ENCODE results near the gene CIB4.

The CIB4 gene

GRCh38 chr2:26640331-26640745 lies 828 bp downstream of the CIB4 start:
- no peak for DNase-seq

GRCh38 chr2:26639685-26640243 lies 1.4 kb downstream of the CIB4 start:
- no peak for DNase-seq

DNA sequence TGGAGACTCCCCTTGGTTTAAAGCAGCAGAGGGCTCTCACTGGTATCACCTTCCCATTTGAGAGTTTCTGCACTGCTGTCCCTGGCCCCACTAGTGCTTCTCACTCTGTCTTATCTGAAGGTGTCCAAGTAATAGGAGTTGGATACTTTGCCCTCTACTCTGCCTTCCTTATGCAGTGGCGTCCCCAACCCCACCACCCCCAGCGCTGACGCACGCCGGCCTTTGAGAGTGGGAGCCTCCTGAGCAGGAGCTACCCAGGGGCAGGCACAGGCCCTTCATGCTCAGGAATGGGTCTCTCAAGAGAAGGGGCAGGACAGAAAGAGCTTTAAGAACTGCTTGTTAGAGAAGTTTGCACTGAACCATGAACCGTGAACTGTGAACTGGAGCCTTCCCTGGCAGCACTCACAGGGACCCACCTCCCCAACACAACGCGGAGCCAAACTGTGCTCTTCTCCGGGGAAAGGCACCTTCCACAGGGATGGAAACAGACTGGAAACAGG lies 3.3 kb downstream of the CIB4 start:
- no peak for DNase-seq

GRCh38 chr2:26636935-26637334 lies 4.2 kb downstream of the CIB4 start:
- no peak for DNase-seq

DNA sequence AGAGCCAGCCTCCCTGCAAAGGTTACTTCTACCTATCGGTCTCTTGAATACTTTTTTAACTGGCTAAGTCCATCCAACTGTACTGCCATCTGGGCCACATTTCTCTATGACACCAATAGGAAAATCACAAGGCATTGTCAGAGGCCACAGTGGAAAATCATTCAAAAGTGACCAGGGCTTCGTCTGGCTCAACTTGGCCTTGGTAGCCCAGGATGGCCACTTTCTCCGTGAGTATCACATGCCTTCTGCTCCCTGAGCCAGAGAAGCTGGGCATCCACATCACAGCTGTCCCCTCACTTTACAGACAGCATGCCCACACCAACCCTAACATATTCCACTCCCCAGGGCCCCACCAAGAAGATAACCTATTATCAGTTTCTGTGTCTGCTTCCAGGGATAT lies 5.8 kb downstream of the CIB4 start:
- no peak for DNase-seq

DNA sequence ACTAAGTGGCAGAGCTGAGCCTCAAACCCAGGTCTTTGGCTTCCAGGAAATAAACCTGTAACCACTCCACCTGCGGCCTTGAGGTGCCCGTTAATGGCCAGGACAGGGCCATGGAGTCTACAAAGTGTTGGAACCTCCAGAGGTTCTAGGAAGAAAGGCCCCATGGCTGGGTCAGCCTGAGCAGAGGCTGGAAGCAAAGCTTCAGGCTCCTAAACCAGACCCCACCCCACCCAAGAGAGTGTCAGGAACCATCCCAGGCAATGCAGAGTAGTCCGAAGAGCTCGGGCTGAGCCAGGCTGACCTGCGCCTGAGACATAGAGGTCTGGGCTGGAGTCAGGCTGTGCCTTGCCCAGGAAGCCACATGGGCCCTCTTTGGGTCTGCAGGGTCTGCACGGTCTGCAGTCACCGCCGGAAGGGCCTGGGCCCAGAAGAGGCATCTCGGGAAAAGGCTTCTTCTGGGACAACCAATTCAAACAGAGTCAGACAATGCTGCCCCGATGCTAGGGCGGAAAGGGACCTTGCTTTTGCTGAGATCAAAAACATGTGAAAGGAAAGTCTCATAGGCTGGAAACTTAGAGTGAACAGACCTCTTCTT lies 6.4 kb downstream of the CIB4 start:
- no peak for DNase-seq

DNA sequence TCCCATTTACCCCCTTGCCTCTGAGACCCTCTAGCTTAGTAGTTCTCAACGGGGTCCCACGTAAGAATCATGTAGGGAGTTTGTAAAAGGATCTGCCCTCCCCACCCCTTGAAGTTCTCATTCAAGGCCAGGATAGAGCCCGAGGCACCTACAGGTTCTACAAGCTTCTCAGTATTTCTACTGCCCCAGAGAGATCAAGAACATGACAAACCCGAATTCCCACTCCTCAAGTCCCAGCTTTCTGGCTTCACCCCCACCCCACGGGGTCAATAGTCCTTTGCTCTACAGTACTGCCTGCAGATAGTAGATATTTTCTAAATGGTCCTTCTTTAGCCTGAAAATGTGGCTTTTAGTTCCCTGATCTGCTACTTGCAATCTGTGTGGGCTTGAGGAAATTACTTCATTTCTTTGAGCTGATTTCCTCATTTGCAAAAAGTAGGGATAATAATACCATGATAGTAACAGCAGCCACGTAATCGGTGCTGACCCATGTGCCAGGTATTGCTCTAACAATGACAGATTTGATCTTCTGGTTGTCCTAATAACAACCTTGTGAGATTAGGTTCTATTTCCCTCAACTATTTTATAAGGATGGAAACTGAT lies 7.1 kb downstream of the CIB4 start:
- DNase-seq: no peak

DNA sequence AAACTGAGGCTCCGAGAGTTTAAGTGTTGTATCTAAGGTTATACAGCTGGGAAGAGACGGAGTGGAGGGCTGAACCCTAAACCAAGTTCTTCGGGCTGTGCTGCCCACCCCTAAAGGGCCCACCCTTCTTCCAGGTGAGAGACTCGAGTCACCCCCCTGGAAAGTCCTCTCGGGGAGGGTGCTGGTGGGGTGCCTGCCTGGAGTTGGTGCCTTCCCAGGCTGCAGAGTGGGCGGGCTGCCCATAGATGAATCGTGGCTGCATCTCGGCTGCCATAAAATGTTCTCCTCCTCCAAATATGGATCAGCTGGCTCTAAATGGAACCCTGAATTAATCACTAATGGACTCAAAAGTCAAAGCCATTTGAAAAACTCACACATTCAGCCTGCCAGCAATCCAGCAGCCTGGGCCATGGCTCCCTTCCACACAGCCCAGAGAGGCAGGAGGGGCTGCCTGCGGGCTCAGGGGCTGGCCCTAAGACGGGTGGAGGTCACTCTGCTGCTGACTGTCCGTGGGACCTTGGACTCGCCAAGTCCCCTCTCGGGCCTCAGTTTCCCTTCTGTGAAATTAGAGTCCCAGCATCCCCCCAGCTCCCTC lies 7.7 kb downstream of the CIB4 start:
- no peak for DNase-seq

DNA sequence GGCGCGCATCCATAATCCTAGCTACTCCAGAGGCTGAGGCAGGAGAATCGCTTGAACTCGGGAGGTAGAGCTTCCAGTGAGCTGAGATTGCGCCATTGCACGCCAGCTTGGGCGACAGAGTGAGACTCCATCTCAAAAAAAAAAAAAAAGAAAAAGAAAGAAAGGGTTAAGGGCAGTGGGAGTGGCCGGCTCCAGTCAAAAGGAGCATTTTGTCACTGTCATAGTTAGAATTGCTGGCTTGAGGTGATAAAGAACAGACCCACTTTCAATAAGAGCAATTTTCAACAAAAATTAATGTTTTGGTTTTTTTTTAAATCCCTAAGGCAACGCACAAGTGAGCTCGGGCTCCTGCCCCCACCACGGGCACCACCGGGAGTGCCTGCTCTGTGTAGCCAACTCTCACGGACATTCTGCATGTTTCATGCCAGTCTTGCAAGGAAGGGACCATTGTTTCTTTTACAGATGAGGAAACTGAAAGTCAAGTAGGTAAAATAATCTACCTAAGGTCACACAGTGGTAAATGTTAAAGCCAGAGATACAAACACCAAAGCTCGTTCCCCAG lies 8.5 kb downstream of the CIB4 start:
- DNase-seq: no peak

DNA sequence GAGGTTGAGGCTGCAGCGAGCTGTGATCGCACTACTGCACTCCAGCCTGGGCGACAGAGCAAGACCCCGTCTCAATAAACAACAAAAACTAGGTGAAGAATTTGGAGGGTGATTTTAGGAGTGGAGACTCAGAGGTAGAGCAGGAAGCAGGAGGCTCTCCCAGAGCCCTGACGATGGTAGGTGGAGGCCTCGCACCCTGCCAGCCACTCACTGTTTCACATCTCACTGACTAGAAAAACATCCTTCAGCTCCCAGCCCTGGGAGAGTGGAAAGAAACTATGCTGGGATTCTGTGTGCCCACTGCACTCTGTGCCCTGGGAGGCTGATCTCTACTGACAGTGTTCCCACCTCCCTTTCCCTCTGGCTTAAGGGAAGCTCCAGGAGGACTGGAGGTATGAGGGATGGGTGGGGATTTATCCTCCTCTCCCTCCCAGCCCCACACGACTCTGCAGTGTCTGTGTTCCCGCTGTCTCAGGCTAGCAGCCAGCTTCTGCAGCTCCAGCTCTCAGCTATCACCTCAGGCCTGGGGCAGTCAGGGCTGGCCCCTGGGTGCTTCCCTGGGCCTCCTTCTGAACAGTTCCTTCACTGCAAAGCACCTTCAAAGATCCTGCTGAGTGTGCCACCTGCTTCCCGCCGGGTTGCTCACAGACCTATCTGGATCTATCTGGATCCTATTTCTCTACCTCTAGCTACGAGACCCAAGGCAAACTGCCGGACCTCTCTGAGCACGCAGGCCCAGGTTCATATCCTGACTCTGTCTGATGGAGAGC lies 9.6 kb downstream of the CIB4 start:
- no peak for DNase-seq

DNA sequence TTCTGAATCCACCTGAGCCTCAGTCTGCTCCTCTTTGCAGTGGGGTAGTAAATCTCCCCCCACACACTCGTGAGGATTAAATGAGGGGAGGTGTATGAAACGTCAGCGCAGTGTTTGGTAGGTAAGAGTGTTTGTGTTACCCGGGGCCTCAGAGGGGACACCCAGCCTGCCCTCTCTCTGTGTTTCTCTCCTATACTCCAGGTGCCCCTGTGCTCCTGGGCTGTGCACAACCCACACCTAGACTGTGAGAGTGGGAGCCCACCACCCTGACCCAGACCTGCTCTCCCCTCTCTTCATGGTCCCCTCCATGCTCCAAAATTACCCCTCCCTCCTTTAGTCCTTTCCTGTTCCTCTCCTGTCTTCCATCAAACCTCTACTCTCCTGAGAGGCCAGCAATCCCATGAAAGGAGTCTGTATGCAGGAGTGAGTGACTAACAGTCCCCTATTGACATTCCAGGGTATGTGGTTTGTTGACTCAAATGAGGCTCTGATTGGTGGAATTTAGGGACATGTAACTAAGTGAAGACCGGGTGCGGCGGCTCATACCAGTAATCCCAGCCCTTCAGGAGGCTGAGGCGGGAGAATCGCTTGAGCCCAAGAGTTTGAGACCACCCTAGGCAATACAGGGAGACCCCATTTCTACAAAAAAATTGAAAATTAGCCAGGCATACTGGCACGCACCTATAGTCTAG lies 10.4 kb downstream of the CIB4 start:
- no peak for DNase-seq

DNA sequence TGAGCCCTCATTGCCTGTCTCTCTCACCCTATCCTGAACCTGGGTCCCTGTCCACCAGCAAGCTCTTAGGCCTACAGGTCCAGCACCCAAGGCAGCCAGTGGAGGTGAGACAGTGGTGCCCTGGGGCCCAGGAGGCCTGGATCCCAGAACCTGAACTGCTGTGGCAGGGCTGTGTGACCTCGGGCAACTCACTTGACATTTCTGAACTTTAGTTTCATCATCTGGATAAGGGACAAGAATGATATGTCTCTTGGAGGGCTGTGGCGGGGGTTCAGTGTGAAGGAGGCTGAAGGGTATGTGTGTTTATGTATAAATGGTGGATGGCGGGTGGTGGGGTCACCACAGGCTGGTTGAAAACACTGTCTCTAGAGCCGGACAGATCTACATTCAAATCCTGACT lies 10.9 kb downstream of the CIB4 start:
- no peak for DNase-seq

GRCh38 chr2:26629751-26630150 lies 11.4 kb downstream of the CIB4 start:
- no peak for DNase-seq

DNA sequence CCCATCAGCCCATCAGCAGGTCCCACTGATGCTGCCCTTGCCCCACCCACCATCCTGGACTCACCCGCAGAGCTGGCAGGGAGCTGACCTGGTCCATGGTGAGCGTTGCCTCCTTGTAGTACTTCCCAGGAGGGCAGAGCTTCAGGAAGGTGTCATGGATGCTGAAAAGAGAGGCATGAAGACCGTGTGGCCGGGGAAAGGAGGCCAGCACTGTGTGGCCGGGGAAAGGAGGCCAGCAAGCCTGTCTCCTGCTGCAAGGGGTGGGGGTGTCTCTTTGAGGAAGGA lies 11.9 kb downstream of the CIB4 start:
- no peak for DNase-seq

- DNase-seq: no peak
These were observed 12.4 kb downstream of the CIB4 start for GRCh38 chr2:26628561-26629345.

DNA sequence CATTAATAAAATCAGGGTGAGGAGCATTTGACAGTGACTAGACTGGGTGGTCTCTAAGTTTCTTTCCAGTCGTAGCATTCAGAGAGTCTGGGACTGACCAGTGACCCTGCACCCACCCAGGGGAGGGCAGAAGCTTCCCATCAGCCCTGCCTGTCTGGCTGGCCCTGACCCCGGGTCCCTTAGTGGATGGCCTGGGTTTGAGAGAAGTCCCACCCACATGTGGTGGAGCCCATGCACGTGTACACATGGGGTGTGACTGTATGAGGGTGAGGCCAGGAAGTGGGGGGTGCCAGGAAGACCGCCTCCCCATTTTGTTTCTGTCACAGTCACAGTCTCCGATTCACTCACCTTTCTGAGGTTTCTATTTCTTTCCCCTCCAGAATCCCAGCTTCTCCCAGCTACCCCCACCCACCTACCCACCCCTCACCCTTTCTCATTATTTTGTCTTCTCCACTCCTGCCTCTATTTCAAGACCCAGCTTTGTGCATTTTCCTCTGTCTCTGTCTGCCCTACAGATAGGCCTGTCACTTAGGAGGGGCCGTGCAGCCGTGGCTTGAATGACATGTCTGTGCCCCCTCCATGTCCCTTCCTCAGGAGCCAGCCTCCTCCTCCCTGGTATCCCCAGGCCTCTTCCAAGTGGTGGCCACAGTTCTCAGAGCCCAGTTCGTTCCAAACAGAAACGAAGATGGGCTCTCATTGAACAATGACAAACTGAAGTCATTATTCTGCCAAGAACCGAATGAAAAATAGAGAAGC lies 13.6 kb downstream of the CIB4 start:
- DNase-seq: no peak

GRCh38 chr2:26626606-26627005 lies 14.6 kb downstream of the CIB4 start:
- no peak for DNase-seq

GRCh38 chr2:26623541-26624495 lies 17.3 kb downstream of the CIB4 start:
- no peak for DNase-seq

- no peak for DNase-seq
These were observed 19.5 kb downstream of the CIB4 start for GRCh38 chr2:26621469-26622199.

Data from T-helper 2 cell (primary cell).